OCI-LY7 (cell line): ENCODE data around the gene GLRB.

Experiments
- CTCF ChIP-seq: fragments of 200-600 bp; sonication (generic); conservative IDR thresholded peaks from 2 replicates; pipeline ENCODE4 v1.5.1; 2014; ENCODE audit warnings: mild to moderate bottlenecking, antibody characterized with exemption, low read length, moderate library complexity, mixed read lengths
- EZH2phosphoT487 ChIP-seq: fragments of 200-600 bp; sonication (generic); IDR thresholded peaks from 2 replicates; pipeline ENCODE4 v1.6.1; 2018; ENCODE audit warnings: low read depth, borderline replicate concordance, mild to moderate bottlenecking, mixed run types, antibody characterized with exemption, low read length, moderate library complexity, mixed read lengths

- no peak for TF ChIP-seq CTCF
- no peak for TF ChIP-seq EZH2phosphoT487
Measured at GRCh38 chr4:157121401-157121800, 45.5 kb downstream of the GLRB start.
